ENCODE results near the gene PCDHGA6. TPM values are rescaled to one million over a fixed set of nuclear protein-coding genes. Genes with fewer than 3 reads are reported as not detected.
"Not testable (repeated sequence)": the region's sequence is repeated elsewhere in the genome, so short reads cannot be mapped to it uniquely, and the experiment has no call there.

The PCDHGA6 gene
- total and polyA plus RNA-seq, 7 donors, result 0.03 to 2.5 (median 1.3) TPM

DNA sequence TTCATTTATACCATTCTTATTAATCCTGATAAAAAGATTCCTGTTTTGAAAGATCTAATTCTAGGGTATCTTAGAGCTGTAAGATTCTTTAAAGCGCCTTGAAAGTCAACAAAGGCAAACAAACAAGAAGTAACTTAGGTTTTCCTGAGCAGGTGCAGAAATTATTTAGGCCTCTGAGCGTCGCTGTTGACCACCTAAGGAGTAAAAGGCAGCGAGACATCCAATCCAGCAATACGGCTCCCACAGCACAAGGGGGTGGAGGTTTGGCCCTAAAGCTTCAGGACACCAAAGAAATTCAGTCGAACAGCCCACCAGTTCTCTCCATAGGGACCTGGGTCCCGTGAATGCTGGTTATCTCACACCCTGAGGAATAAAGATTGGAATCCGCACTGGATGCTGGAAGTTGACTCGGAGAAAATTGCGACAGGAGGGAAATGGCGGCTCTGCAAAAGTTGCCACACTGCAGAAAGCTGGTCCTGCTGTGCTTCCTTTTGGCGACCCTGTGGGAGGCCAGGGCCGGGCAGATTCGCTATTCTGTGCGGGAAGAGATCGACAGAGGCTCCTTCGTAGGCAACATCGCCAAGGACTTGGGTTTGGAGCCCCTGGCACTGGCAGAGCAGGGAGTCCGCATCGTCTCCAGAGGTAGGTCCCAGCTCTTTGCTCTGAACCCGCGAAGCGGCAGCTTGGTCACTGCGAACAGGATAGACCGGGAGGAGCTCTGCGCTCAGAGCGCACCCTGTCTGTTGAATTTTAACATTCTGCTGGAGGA lies 35.0 kb upstream of the PCDHGA6 start, which contains the start of gene PCDHGA2:
TSS of gene PCDHGA2 (plus strand) at position 223 of the 769 bp plus-strand sequence.
- H3K27ac ChIP-seq, result peak within 1 kb of the TSS; percentile 64
- no peaks in the 10 kb centered on the region for H3K4me1 ChIP-seq
- intact Hi-C loops (cut with DNase I), result loop anchor here in 1 of 2 donors (5.0 kb wide), 1 partner anchor 224 kb away; no protein-coding TSS in a partner anchor
- H3K27me3 ChIP-seq (ENCODE audit: insufficient read depth in 3 of 3, low read length in 2 of 3), result peaks cover 0 to 33% (median 9%) of the 10 kb centered on the region in 3 donors
- ATAC-seq, result peak; percentile 77 to 82 (median 80)
- H3K4me3 ChIP-seq, result peak within 1 kb of the TSS; percentile 60
- DNase-seq, result no peak
- no peaks in the 10 kb centered on the region for H3K36me3 ChIP-seq (ENCODE audit: insufficient read depth in 1 of 2, low read depth in 1 of 2)
- H3K9me3 ChIP-seq, result peaks cover 23% of the 10 kb centered on the region
- TF ChIP-seq, protein P1, sequence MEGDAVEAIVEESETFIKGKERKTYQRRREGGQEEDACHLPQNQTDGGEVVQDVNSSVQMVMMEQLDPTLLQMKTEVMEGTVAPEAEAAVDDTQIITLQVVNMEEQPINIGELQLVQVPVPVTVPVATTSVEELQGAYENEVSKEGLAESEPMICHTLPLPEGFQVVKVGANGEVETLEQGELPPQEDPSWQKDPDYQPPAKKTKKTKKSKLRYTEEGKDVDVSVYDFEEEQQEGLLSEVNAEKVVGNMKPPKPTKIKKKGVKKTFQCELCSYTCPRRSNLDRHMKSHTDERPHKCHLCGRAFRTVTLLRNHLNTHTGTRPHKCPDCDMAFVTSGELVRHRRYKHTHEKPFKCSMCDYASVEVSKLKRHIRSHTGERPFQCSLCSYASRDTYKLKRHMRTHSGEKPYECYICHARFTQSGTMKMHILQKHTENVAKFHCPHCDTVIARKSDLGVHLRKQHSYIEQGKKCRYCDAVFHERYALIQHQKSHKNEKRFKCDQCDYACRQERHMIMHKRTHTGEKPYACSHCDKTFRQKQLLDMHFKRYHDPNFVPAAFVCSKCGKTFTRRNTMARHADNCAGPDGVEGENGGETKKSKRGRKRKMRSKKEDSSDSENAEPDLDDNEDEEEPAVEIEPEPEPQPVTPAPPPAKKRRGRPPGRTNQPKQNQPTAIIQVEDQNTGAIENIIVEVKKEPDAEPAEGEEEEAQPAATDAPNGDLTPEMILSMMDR (IDR thresholded peaks at IDR 0.05), result peak; percentile 39
- 9 to 12% (median 10%) methylated on average over 27 of the region's 27 CpGs for WGBS, 3 donors

DNA sequence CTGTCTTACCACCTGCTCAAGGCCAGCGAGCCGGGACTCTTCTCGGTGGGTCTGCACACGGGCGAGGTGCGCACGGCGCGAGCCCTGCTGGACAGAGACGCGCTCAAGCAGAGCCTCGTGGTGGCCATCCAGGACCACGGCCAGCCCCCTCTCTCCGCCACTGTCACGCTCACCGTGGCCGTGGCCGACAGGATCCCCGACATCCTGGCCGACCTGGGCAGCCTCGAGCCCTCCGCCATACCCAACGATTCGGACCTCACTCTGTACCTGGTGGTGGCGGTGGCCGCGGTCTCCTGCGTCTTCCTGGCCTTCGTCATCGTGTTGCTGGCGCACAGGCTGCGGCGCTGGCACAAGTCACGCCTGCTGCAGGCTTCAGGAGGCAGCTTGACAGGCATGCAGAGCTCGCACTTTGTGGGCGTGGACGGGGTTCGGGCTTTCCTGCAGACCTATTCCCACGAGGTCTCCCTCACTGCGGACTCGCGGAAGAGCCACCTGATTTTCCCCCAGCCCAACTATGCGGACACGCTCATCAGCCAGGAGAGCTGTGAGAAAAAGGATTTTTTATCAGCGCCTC lies 32.8 kb upstream of the PCDHGA6 start:
- H3K9me3 ChIP-seq, result peaks cover 29% of the 10 kb centered on the region
- WGBS, 3 donors, result 47 to 61% (median 58%) methylated on average over 29 to 44 of the region's 45 CpGs
- peak overlapping the region; percentile 40 for H3K4me3 ChIP-seq
- intact Hi-C loops (cut with DNase I); DNase-seq; ATAC-seq; H3K36me3 ChIP-seq (ENCODE audit: insufficient read depth in 1 of 2, low read depth in 1 of 2); H3K4me1 ChIP-seq; H3K27ac ChIP-seq: not testable (repeated sequence)
- peaks cover 0 to 29% (median 16%) of the 10 kb centered on the region in 3 donors for H3K27me3 ChIP-seq (ENCODE audit: insufficient read depth in 3 of 3, low read length in 2 of 3)

DNA sequence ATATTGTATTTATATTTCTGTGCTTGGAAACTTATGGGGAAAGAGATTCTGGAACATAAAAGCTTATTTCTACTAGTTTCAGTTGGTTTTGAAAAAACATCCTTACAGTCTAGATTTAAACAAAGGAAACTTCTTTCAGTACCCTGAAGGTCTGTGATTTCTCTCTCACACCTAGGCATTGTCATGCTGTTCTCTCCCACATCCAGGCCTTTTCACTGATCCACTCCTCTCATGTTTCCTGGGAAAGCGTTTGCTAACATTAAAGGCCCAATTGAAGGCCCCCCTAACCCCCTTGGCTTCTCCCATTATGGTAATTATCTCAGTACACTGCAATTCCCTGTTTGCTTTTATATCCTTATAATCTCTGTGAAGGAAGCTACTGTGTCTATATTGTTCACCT lies 30.9 kb upstream of the PCDHGA6 start:
- Histone ChIP-seq H3K36me3 (ENCODE audit: insufficient read depth in 1 of 2, low read depth in 1 of 2) (no peaks in the 10 kb centered on the region), H3K4me1 (no peaks in the 10 kb centered on the region), H3K27ac (no peak overlapping the region), H3K4me3 (no peak overlapping the region), H3K9me3 (peaks cover 23% of the 10 kb centered on the region), H3K27me3 (ENCODE audit: insufficient read depth in 3 of 3, low read length in 2 of 3) (peaks cover 0 to 28% (median 18%) of the 10 kb centered on the region in 3 donors)
- DNase-seq, result no peak
- intact Hi-C loops (cut with DNase I), result no loop called here
- WGBS, 3 donors, result 13 to 19% (median 18%) methylated on average over 1 of the region's 1 CpG
- ATAC-seq, result no peak
- TF ChIP-seq, protein P1 (IDR thresholded peaks at IDR 0.05), result no peak

DNA sequence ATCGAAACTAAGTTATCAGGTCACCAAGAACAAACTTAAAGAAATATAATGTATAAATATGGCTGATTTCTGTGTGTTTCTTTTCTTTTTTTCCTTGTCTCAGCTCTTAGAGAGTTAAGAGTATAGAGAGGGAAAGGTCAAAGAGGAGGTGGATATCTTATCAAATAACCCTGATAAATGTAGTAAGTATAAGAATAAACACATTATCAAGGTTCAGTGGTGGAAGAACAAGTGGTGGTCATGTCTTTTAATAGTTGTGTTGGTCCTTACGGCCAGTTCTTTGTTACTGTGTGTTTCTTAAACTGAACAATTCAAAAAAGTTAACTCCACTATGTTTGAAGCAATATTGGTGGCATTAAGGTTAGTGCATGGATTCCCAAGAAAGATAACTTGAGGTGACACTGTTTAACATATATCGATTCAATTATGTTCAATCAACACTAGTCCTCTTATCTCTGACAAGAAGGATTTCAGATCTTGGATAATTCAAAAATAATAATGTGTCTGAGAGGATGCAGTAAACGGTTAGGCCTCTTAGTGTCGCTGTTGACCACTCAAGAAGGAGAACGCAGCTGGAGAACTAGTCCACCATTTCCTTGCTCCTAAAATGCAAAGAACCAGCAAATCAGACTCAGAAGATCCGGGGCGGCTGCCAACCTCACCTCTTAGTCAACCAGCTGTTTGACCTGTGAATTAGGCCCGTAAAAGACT lies 30.3 kb upstream of the PCDHGA6 start, which contains the start of gene PCDHGA3:
TSS of gene PCDHGA3 (plus strand) at position 588 of the 711 bp plus-strand sequence. CDS start 205 bp downstream, outside the sequence.
- no peaks in the 10 kb centered on the region for H3K36me3 ChIP-seq (ENCODE audit: insufficient read depth in 1 of 2, low read depth in 1 of 2)
- peak; percentile 68 to 84 (median 79) for ATAC-seq
- peaks cover 0 to 28% (median 18%) of the 10 kb centered on the region in 3 donors for H3K27me3 ChIP-seq (ENCODE audit: insufficient read depth in 3 of 3, low read length in 2 of 3)
- peaks cover 23% of the 10 kb centered on the region for H3K9me3 ChIP-seq
- no peaks in the 10 kb centered on the region for H3K4me1 ChIP-seq
- TF ChIP-seq, protein P1 (IDR thresholded peaks at IDR 0.05), result peak; percentile 41
- peak within 1 kb of the TSS; percentile 56 for H3K4me3 ChIP-seq
- intact Hi-C loops (cut with DNase I), result no loop called here
- no peak for DNase-seq
- 25% methylated on average over 9 of the region's 9 CpGs for WGBS, 3 donors
- peak within 1 kb of the TSS; percentile 50 for H3K27ac ChIP-seq
